ENCODE measurements around the gene GIMAP1. TPM values are rescaled to one million over a fixed set of nuclear protein-coding genes. Genes with fewer than 3 reads are reported as not detected.

The GIMAP1 gene
- total RNA-seq, 1 experiment from 2014 or later, result not detected

DNA sequence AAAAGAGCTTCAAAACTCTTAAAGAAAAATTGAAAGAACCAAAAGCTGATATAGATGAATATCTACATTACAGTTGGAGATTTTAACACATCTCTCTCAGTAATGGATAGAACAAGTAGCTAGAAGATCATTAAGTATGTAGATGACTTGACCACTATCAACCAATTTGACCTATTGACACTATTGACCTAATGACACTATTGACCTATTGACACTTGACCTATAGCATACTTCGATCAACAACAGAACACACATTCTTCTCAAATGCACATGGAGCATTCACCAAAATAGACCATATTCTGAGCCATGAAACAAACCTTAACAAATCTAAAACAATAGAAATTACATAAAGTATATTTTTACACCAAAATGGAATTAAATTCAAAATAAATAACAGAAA is 43.1 kb downstream of the GIMAP1 start (continued):
- TF ChIP-seq MYBL2 (CRISPR knock-in tag; IDR thresholded peaks at IDR 0.05) (no peak), SMAD4 (CRISPR knock-in tag; IDR thresholded peaks at IDR 0.05) (no peak), ZNF263 (CRISPR knock-in tag; IDR thresholded peaks at IDR 0.05; ENCODE audit: low read depth) (no peak)
- TF ChIP-seq, protein P1, sequence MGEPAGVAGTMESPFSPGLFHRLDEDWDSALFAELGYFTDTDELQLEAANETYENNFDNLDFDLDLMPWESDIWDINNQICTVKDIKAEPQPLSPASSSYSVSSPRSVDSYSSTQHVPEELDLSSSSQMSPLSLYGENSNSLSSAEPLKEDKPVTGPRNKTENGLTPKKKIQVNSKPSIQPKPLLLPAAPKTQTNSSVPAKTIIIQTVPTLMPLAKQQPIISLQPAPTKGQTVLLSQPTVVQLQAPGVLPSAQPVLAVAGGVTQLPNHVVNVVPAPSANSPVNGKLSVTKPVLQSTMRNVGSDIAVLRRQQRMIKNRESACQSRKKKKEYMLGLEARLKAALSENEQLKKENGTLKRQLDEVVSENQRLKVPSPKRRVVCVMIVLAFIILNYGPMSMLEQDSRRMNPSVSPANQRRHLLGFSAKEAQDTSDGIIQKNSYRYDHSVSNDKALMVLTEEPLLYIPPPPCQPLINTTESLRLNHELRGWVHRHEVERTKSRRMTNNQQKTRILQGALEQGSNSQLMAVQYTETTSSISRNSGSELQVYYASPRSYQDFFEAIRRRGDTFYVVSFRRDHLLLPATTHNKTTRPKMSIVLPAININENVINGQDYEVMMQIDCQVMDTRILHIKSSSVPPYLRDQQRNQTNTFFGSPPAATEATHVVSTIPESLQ (CRISPR knock-in tag; IDR thresholded peaks at IDR 0.05), result no peak
- TF ChIP-seq, protein P2, sequence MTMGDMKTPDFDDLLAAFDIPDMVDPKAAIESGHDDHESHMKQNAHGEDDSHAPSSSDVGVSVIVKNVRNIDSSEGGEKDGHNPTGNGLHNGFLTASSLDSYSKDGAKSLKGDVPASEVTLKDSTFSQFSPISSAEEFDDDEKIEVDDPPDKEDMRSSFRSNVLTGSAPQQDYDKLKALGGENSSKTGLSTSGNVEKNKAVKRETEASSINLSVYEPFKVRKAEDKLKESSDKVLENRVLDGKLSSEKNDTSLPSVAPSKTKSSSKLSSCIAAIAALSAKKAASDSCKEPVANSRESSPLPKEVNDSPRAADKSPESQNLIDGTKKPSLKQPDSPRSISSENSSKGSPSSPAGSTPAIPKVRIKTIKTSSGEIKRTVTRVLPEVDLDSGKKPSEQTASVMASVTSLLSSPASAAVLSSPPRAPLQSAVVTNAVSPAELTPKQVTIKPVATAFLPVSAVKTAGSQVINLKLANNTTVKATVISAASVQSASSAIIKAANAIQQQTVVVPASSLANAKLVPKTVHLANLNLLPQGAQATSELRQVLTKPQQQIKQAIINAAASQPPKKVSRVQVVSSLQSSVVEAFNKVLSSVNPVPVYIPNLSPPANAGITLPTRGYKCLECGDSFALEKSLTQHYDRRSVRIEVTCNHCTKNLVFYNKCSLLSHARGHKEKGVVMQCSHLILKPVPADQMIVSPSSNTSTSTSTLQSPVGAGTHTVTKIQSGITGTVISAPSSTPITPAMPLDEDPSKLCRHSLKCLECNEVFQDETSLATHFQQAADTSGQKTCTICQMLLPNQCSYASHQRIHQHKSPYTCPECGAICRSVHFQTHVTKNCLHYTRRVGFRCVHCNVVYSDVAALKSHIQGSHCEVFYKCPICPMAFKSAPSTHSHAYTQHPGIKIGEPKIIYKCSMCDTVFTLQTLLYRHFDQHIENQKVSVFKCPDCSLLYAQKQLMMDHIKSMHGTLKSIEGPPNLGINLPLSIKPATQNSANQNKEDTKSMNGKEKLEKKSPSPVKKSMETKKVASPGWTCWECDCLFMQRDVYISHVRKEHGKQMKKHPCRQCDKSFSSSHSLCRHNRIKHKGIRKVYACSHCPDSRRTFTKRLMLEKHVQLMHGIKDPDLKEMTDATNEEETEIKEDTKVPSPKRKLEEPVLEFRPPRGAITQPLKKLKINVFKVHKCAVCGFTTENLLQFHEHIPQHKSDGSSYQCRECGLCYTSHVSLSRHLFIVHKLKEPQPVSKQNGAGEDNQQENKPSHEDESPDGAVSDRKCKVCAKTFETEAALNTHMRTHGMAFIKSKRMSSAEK (CRISPR knock-in tag; IDR thresholded peaks at IDR 0.05; ENCODE audit: borderline replicate concordance), result no peak
- TF ChIP-seq, protein P3, sequence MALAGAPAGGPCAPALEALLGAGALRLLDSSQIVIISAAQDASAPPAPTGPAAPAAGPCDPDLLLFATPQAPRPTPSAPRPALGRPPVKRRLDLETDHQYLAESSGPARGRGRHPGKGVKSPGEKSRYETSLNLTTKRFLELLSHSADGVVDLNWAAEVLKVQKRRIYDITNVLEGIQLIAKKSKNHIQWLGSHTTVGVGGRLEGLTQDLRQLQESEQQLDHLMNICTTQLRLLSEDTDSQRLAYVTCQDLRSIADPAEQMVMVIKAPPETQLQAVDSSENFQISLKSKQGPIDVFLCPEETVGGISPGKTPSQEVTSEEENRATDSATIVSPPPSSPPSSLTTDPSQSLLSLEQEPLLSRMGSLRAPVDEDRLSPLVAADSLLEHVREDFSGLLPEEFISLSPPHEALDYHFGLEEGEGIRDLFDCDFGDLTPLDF (CRISPR knock-in tag; IDR thresholded peaks at IDR 0.05), result no peak

DNA sequence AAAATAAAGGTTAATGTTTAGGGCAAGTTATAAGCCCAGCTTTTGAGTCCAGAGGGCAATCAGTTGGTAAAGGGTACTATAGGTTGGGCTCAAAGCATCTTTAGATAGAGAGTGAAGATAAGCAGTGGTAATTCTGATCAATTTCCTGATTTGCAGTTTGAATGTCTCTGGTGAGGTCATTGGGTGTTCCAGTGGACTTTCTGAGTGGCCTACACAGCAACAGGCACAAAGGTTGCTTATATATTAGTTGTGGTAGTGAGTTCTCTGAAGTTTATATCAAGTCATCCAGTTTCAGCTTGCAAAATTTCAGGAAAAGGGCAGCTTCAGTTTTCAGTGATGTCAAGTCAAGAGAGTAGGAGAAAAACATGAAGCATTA is 49.9 kb downstream of the GIMAP1 start:
- Mint-ChIP-seq H3K36me3 (0 out of 2 replicates have a peak, but pooled peaks cover 6% of the 10 kb centered on the region), H3K4me3 (no peak overlapping the region), H3K27ac (no peak overlapping the region), H3K4me1 (peaks cover 17% of the 10 kb centered on the region), H3K9me3 (peaks cover 11% of the 10 kb centered on the region), H3K27me3 (ENCODE audit: low read depth) (peaks cover 10% of the 10 kb centered on the region)
- no peak for DNase-seq (ENCODE audit: low spot score)
- POLR2A ChIA-PET, result no interaction called here
- CTCF ChIA-PET, result no interaction called here
- ATAC-seq, result no peak
- TF ChIP-seq, protein P4, sequence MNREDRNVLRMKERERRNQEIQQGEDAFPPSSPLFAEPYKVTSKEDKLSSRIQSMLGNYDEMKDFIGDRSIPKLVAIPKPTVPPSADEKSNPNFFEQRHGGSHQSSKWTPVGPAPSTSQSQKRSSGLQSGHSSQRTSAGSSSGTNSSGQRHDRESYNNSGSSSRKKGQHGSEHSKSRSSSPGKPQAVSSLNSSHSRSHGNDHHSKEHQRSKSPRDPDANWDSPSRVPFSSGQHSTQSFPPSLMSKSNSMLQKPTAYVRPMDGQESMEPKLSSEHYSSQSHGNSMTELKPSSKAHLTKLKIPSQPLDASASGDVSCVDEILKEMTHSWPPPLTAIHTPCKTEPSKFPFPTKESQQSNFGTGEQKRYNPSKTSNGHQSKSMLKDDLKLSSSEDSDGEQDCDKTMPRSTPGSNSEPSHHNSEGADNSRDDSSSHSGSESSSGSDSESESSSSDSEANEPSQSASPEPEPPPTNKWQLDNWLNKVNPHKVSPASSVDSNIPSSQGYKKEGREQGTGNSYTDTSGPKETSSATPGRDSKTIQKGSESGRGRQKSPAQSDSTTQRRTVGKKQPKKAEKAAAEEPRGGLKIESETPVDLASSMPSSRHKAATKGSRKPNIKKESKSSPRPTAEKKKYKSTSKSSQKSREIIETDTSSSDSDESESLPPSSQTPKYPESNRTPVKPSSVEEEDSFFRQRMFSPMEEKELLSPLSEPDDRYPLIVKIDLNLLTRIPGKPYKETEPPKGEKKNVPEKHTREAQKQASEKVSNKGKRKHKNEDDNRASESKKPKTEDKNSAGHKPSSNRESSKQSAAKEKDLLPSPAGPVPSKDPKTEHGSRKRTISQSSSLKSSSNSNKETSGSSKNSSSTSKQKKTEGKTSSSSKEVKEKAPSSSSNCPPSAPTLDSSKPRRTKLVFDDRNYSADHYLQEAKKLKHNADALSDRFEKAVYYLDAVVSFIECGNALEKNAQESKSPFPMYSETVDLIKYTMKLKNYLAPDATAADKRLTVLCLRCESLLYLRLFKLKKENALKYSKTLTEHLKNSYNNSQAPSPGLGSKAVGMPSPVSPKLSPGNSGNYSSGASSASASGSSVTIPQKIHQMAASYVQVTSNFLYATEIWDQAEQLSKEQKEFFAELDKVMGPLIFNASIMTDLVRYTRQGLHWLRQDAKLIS (CRISPR knock-in tag; IDR thresholded peaks at IDR 0.05; ENCODE audit: borderline replicate concordance), result no peak
- TF ChIP-seq ZBTB21 (CRISPR knock-in tag; IDR thresholded peaks at IDR 0.05; ENCODE audit: borderline replicate concordance), result no peak
- no peak for TF ChIP-seq OVOL2 (CRISPR knock-in tag; IDR thresholded peaks at IDR 0.05; ENCODE audit: borderline replicate concordance)
- TF ChIP-seq, protein P5, sequence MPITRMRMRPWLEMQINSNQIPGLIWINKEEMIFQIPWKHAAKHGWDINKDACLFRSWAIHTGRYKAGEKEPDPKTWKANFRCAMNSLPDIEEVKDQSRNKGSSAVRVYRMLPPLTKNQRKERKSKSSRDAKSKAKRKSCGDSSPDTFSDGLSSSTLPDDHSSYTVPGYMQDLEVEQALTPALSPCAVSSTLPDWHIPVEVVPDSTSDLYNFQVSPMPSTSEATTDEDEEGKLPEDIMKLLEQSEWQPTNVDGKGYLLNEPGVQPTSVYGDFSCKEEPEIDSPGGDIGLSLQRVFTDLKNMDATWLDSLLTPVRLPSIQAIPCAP (CRISPR knock-in tag; IDR thresholded peaks at IDR 0.05), result no peak
- no peak for TF ChIP-seq RELA (CRISPR knock-in tag; IDR thresholded peaks at IDR 0.05; ENCODE audit: borderline replicate concordance)
- TF ChIP-seq, protein P6, sequence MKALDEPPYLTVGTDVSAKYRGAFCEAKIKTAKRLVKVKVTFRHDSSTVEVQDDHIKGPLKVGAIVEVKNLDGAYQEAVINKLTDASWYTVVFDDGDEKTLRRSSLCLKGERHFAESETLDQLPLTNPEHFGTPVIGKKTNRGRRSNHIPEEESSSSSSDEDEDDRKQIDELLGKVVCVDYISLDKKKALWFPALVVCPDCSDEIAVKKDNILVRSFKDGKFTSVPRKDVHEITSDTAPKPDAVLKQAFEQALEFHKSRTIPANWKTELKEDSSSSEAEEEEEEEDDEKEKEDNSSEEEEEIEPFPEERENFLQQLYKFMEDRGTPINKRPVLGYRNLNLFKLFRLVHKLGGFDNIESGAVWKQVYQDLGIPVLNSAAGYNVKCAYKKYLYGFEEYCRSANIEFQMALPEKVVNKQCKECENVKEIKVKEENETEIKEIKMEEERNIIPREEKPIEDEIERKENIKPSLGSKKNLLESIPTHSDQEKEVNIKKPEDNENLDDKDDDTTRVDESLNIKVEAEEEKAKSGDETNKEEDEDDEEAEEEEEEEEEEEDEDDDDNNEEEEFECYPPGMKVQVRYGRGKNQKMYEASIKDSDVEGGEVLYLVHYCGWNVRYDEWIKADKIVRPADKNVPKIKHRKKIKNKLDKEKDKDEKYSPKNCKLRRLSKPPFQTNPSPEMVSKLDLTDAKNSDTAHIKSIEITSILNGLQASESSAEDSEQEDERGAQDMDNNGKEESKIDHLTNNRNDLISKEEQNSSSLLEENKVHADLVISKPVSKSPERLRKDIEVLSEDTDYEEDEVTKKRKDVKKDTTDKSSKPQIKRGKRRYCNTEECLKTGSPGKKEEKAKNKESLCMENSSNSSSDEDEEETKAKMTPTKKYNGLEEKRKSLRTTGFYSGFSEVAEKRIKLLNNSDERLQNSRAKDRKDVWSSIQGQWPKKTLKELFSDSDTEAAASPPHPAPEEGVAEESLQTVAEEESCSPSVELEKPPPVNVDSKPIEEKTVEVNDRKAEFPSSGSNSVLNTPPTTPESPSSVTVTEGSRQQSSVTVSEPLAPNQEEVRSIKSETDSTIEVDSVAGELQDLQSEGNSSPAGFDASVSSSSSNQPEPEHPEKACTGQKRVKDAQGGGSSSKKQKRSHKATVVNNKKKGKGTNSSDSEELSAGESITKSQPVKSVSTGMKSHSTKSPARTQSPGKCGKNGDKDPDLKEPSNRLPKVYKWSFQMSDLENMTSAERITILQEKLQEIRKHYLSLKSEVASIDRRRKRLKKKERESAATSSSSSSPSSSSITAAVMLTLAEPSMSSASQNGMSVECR (CRISPR knock-in tag; IDR thresholded peaks at IDR 0.05; ENCODE audit: borderline replicate concordance), result no peak
- no peak for TF ChIP-seq ZNF263 (CRISPR knock-in tag; IDR thresholded peaks at IDR 0.05; ENCODE audit: low read depth)
- no peak for TF ChIP-seq GRHL2 (CRISPR knock-in tag; IDR thresholded peaks at IDR 0.05; ENCODE audit: insufficient replicate concordance, severe bottlenecking)
- TF ChIP-seq, protein P7, sequence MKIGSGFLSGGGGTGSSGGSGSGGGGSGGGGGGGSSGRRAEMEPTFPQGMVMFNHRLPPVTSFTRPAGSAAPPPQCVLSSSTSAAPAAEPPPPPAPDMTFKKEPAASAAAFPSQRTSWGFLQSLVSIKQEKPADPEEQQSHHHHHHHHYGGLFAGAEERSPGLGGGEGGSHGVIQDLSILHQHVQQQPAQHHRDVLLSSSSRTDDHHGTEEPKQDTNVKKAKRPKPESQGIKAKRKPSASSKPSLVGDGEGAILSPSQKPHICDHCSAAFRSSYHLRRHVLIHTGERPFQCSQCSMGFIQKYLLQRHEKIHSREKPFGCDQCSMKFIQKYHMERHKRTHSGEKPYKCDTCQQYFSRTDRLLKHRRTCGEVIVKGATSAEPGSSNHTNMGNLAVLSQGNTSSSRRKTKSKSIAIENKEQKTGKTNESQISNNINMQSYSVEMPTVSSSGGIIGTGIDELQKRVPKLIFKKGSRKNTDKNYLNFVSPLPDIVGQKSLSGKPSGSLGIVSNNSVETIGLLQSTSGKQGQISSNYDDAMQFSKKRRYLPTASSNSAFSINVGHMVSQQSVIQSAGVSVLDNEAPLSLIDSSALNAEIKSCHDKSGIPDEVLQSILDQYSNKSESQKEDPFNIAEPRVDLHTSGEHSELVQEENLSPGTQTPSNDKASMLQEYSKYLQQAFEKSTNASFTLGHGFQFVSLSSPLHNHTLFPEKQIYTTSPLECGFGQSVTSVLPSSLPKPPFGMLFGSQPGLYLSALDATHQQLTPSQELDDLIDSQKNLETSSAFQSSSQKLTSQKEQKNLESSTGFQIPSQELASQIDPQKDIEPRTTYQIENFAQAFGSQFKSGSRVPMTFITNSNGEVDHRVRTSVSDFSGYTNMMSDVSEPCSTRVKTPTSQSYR (CRISPR knock-in tag; IDR thresholded peaks at IDR 0.05), result no peak

Data from WTC11 (cell line).